HCT116 (cell line): ENCODE results near the gene PFKP.

Source experiments
- POLR2A ChIP-seq: IDR thresholded peaks from 2 replicates; pipeline ENCODE4 v1.7.0; 2011; ENCODE audit warnings: borderline replicate concordance; ENCODE audit not compliant: insufficient read depth, insufficient read length; ENCODE audit errors: extremely low read depth
- POLR2AphosphoS5 ChIP-seq: IDR thresholded peaks from 2 replicates; pipeline ENCODE4 v1.6.1; 2011; ENCODE audit warnings: mild to moderate bottlenecking, low read depth, low read length, moderate library complexity
- RAD21 ChIP-seq: IDR thresholded peaks from 2 replicates; pipeline ENCODE4 v1.6.1; 2012; ENCODE audit warnings: low read depth, mild to moderate bottlenecking
- ZNF274 ChIP-seq: fragments of 200-500 bp; sonication (Bioruptor generic); IDR thresholded peaks from 2 replicates; pipeline ENCODE4 v1.6.1; 2014; ENCODE audit warnings: mild to moderate bottlenecking, low read depth, low read length, inconsistent platforms
- TF ChIP-seq, protein P1 (sequence below): IDR thresholded peaks from 2 replicates; pipeline ENCODE4 v1.6.1; 2012; ENCODE audit warnings: low read depth

DNA sequence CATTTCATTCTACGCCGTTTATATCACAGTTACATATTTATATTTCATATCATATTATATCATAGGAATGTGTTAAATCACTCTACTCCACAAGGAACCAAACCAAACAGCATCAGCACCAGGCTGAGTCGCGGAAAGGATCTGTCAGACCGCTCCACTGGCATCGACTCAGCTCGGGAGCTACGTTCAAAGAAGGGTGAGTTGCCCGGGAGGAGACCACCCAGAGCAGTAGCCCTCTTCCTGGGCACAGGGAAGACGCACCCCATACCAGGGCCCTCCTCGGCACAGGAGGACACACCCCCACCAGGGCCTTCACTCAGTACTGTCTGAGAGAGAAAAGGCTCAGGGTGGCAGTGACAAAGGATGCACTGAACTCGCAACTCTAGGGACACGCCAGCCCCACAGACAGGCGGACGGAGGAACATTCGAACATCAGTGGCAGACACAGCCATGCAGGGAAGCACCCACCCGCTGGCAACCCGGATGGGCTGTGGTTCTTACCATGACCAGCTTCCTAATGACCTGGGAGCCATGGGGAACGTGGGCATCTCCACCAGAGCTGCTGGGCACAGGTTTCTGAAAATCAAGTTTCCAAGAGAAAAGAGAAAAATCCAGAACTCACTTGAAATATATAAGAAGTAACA is 76.6 kb downstream of the PFKP start:
- TF ChIP-seq ZNF274 (no peak), POLR2AphosphoS5 (no peak), POLR2A (no peak), RAD21 (no peak)
- TF ChIP-seq, protein P1, sequence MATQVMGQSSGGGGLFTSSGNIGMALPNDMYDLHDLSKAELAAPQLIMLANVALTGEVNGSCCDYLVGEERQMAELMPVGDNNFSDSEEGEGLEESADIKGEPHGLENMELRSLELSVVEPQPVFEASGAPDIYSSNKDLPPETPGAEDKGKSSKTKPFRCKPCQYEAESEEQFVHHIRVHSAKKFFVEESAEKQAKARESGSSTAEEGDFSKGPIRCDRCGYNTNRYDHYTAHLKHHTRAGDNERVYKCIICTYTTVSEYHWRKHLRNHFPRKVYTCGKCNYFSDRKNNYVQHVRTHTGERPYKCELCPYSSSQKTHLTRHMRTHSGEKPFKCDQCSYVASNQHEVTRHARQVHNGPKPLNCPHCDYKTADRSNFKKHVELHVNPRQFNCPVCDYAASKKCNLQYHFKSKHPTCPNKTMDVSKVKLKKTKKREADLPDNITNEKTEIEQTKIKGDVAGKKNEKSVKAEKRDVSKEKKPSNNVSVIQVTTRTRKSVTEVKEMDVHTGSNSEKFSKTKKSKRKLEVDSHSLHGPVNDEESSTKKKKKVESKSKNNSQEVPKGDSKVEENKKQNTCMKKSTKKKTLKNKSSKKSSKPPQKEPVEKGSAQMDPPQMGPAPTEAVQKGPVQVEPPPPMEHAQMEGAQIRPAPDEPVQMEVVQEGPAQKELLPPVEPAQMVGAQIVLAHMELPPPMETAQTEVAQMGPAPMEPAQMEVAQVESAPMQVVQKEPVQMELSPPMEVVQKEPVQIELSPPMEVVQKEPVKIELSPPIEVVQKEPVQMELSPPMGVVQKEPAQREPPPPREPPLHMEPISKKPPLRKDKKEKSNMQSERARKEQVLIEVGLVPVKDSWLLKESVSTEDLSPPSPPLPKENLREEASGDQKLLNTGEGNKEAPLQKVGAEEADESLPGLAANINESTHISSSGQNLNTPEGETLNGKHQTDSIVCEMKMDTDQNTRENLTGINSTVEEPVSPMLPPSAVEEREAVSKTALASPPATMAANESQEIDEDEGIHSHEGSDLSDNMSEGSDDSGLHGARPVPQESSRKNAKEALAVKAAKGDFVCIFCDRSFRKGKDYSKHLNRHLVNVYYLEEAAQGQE: no peak
